Measurements from ENCODE around the gene CFAP97.

- TF ChIP-seq ZNF274 (IDR thresholded peaks at IDR 0.05; ENCODE audit: low read depth, low read length) (no peak), SUZ12 (IDR thresholded peaks at IDR 0.05; ENCODE audit: extremely low read depth, insufficient read depth, insufficient read length) (no peak), YY1 (IDR thresholded peaks at IDR 0.05; ENCODE audit: insufficient read depth, insufficient read length) (no peak)
These were observed 65.6 kb downstream of the CFAP97 start for GRCh38 chr4:185138161-185138560.
